ENCODE measurements around the gene SORL1-AS1.

SORL1-AS1 gene

GRCh38 chr11:121497176-121497998, 44.6 kb upstream of the SORL1-AS1 start:
- H3K27ac ChIP-seq (ENCODE audit: low read length), result no peak overlapping the region
- H3K4me2 ChIP-seq (ENCODE audit: low read length), result no peak overlapping the region
- no peak overlapping the region for H3K9ac ChIP-seq (ENCODE audit: low read length)
- peaks cover 18% of the 10 kb centered on the region for H3K4me1 ChIP-seq (ENCODE audit: low read length)
- TF ChIP-seq EZH2phosphoT487 (IDR thresholded peaks at IDR 0.05; ENCODE audit: low read depth) (no peak), CTCF (IDR thresholded peaks at IDR 0.05; ENCODE audit: low read depth, low read length) (no peak)
- H3K9me3 ChIP-seq (ENCODE audit: insufficient read depth, low read length), result no peaks in the 10 kb centered on the region
- H4K20me1 ChIP-seq (ENCODE audit: insufficient read depth, low read length), result peaks cover 31% of the 10 kb centered on the region; the same call in 1 of the 2 replicates
- H3K79me2 ChIP-seq (ENCODE audit: low read length), result peaks cover 33% of the 10 kb centered on the region
- no peak overlapping the region for H2AFZ ChIP-seq (ENCODE audit: low read depth, low read length)
- no peaks in the 10 kb centered on the region for H3K27me3 ChIP-seq (ENCODE audit: low read depth, low read length)
- peaks cover 80% of the 10 kb centered on the region for H3K36me3 ChIP-seq (replicated peaks; ENCODE audit: low read depth, low read length)
- no peak overlapping the region for H3K4me3 ChIP-seq (ENCODE audit: low read length)

GRCh38 chr11:121494355-121495099, 41.8 kb upstream of the SORL1-AS1 start:
- peaks cover 24% of the 10 kb centered on the region for H3K79me2 ChIP-seq (ENCODE audit: low read length)
- peaks cover 78% of the 10 kb centered on the region for H3K36me3 ChIP-seq (replicated peaks; ENCODE audit: low read depth, low read length)
- H3K9ac ChIP-seq (ENCODE audit: low read length), result peak overlapping the region; percentile 0; the same call in 1 of the 2 replicates
- H3K4me1 ChIP-seq (ENCODE audit: low read length), result peaks cover 18% of the 10 kb centered on the region
- H3K4me3 ChIP-seq (ENCODE audit: low read length), result peak overlapping the region; percentile 19; the same call in 1 of the 2 replicates
- TF ChIP-seq CTCF (IDR thresholded peaks at IDR 0.05; ENCODE audit: low read depth, low read length), result no peak
- TF ChIP-seq EZH2phosphoT487 (IDR thresholded peaks at IDR 0.05; ENCODE audit: low read depth), result no peak
- peaks cover 31% of the 10 kb centered on the region; the same call in 1 of the 2 replicates for H4K20me1 ChIP-seq (ENCODE audit: insufficient read depth, low read length)
- H3K9me3 ChIP-seq (ENCODE audit: insufficient read depth, low read length), result no peaks in the 10 kb centered on the region
- H2AFZ ChIP-seq (ENCODE audit: low read depth, low read length), result no peak overlapping the region
- no peaks in the 10 kb centered on the region for H3K27me3 ChIP-seq (ENCODE audit: low read depth, low read length)
- peak overlapping the region; percentile 48 for H3K4me2 ChIP-seq (ENCODE audit: low read length)
- peak overlapping the region; percentile 36 for H3K27ac ChIP-seq (ENCODE audit: low read length)

GRCh38 chr11:121489823-121490222, 37.1 kb upstream of the SORL1-AS1 start:
- H3K36me3 ChIP-seq (replicated peaks; ENCODE audit: low read depth, low read length), result peaks cover 75% of the 10 kb centered on the region
- H3K27me3 ChIP-seq (ENCODE audit: low read depth, low read length), result no peaks in the 10 kb centered on the region
- H2AFZ ChIP-seq (ENCODE audit: low read depth, low read length), result no peak overlapping the region
- H3K79me2 ChIP-seq (ENCODE audit: low read length), result peaks cover 34% of the 10 kb centered on the region
- no peak for TF ChIP-seq CTCF (IDR thresholded peaks at IDR 0.05; ENCODE audit: low read depth, low read length)
- no peak for TF ChIP-seq EZH2phosphoT487 (IDR thresholded peaks at IDR 0.05; ENCODE audit: low read depth)
- H3K9ac ChIP-seq (ENCODE audit: low read length), result no peak overlapping the region
- H3K4me2 ChIP-seq (ENCODE audit: low read length), result no peak overlapping the region
- H3K9me3 ChIP-seq (ENCODE audit: insufficient read depth, low read length), result no peaks in the 10 kb centered on the region
- H3K27ac ChIP-seq (ENCODE audit: low read length), result no peak overlapping the region
- H4K20me1 ChIP-seq (ENCODE audit: insufficient read depth, low read length), result peaks cover 48% of the 10 kb centered on the region
- H3K4me3 ChIP-seq (ENCODE audit: low read length), result no peak overlapping the region
- H3K4me1 ChIP-seq (ENCODE audit: low read length), result peaks cover 15% of the 10 kb centered on the region

- H3K27ac ChIP-seq (ENCODE audit: low read length), result no peak overlapping the region
- no peak overlapping the region for H3K9ac ChIP-seq (ENCODE audit: low read length)
- TF ChIP-seq EZH2phosphoT487 (IDR thresholded peaks at IDR 0.05; ENCODE audit: low read depth) (no peak), CTCF (IDR thresholded peaks at IDR 0.05; ENCODE audit: low read depth, low read length) (no peak)
- no peak overlapping the region for H3K4me2 ChIP-seq (ENCODE audit: low read length)
- H2AFZ ChIP-seq (ENCODE audit: low read depth, low read length), result no peak overlapping the region
- H3K4me1 ChIP-seq (ENCODE audit: low read length), result peaks cover 3% of the 10 kb centered on the region
- no peaks in the 10 kb centered on the region for H3K27me3 ChIP-seq (ENCODE audit: low read depth, low read length)
- peaks cover 52% of the 10 kb centered on the region for H4K20me1 ChIP-seq (ENCODE audit: insufficient read depth, low read length)
- no peaks in the 10 kb centered on the region for H3K9me3 ChIP-seq (ENCODE audit: insufficient read depth, low read length)
- no peak overlapping the region for H3K4me3 ChIP-seq (ENCODE audit: low read length)
- peaks cover 37% of the 10 kb centered on the region for H3K79me2 ChIP-seq (ENCODE audit: low read length)
- peaks cover 75% of the 10 kb centered on the region for H3K36me3 ChIP-seq (replicated peaks; ENCODE audit: low read depth, low read length)
These were observed 35.9 kb upstream of the SORL1-AS1 start for GRCh38 chr11:121488641-121489040.

Measured in OCI-LY3 (cell line).